Osteocyte (in vitro differentiated cells): ENCODE results near the gene CASP7. TPM values are rescaled to one million over a fixed set of nuclear protein-coding genes. Genes with fewer than 3 reads are reported as not detected.

Experiments
- DNase-seq: peaks from one replicate; pipeline ENCODE4 v3.0.0; 2021; ENCODE audit warnings: mixed read lengths; ENCODE audit not compliant: unreplicated experiment; ENCODE audit errors: extremely low spot score
- H3K27ac Mint-ChIP-seq: one replicate; pipeline ENCODE4 v1.8.0; 2021; ENCODE audit warnings: mild to moderate bottlenecking, mixed read lengths; ENCODE audit not compliant: unreplicated experiment
- H3K27me3 Mint-ChIP-seq: one replicate; pipeline ENCODE4 v1.8.0; 2021; ENCODE audit warnings: mixed read lengths; ENCODE audit not compliant: unreplicated experiment
- H3K36me3 Mint-ChIP-seq: one replicate; pipeline ENCODE4 v1.8.0; 2021; ENCODE audit warnings: mixed read lengths; ENCODE audit not compliant: unreplicated experiment
- H3K4me1 Mint-ChIP-seq: one replicate; pipeline ENCODE4 v1.8.0; 2021; ENCODE audit warnings: mixed read lengths; ENCODE audit not compliant: unreplicated experiment
- H3K4me3 Mint-ChIP-seq: one replicate; pipeline ENCODE4 v1.8.0; 2021; ENCODE audit warnings: mild to moderate bottlenecking, moderate library complexity, mixed read lengths; ENCODE audit not compliant: unreplicated experiment
- H3K9me3 Mint-ChIP-seq: one replicate; pipeline ENCODE4 v1.8.0; 2021; ENCODE audit warnings: mixed read lengths; ENCODE audit not compliant: unreplicated experiment
- total RNA-seq: library from RNA; stranded (reverse); gene quantifications from 2 replicates; pipeline ENCODE4 v1.2.1, GENCODE V29; 2021
- TF ChIP-seq, protein P1 (sequence below): fragments of 200-600 bp; sonication (generic); IDR thresholded peaks from 2 replicates; pipeline ENCODE4 v1.5.0; 2021; ENCODE audit warnings: antibody characterized with exemption, mild to moderate bottlenecking, moderate library complexity

CASP7 gene
- total RNA-seq, 1 donor from 2014 or later: 30.1 TPM

DNA sequence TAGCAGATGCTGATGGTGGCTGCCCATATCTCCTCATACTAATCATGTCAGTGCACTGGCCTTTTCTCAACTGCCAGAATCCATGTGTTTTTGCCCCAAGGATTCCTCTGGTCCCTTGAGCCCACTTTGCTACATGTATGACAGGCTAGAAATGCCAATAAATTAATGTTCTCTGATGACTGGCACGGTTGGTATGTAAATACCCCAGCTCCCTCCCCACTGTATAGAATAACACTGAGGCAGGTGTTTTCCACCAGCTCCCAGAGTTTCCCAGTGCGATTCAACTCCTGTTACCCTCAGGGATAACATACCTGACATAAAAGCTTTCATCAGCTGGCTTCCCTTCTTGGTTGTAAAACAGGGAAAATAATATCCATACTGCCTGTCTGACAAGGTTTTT lies 62.8 kb downstream of the CASP7 start:
- Mint-ChIP-seq H3K27me3 (peaks cover 25% of the 10 kb centered on the region), H3K4me1 (peaks cover 6% of the 10 kb centered on the region), H3K9me3 (no peaks in the 10 kb centered on the region), H3K4me3 (no peak overlapping the region), H3K27ac (no peak overlapping the region), H3K36me3 (no peaks in the 10 kb centered on the region)
- no peak for DNase-seq
- TF ChIP-seq, protein P1, sequence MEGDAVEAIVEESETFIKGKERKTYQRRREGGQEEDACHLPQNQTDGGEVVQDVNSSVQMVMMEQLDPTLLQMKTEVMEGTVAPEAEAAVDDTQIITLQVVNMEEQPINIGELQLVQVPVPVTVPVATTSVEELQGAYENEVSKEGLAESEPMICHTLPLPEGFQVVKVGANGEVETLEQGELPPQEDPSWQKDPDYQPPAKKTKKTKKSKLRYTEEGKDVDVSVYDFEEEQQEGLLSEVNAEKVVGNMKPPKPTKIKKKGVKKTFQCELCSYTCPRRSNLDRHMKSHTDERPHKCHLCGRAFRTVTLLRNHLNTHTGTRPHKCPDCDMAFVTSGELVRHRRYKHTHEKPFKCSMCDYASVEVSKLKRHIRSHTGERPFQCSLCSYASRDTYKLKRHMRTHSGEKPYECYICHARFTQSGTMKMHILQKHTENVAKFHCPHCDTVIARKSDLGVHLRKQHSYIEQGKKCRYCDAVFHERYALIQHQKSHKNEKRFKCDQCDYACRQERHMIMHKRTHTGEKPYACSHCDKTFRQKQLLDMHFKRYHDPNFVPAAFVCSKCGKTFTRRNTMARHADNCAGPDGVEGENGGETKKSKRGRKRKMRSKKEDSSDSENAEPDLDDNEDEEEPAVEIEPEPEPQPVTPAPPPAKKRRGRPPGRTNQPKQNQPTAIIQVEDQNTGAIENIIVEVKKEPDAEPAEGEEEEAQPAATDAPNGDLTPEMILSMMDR: no peak

DNA sequence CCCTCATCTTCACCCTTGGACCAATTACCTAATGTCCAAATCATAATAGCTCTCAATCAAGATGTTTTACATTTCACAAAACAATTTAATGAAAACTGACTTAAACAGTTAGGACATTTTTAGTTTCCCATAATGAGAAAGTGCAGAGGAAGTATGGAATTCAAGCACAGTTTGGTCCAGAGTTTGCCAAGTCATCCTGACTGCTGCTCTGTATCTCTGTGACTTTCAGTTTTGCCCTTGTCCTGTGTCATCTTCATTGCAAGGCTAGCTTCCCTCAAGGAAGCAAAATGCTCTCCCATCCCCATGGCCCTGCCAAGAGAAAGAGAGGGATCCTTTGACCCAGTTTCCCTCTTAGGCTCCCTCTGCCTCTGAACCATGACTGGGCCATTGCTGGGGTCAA lies 63.9 kb downstream of the CASP7 start:
- Mint-ChIP-seq H3K27me3 (peaks cover 24% of the 10 kb centered on the region), H3K9me3 (no peaks in the 10 kb centered on the region), H3K4me1 (peaks cover 6% of the 10 kb centered on the region), H3K4me3 (no peak overlapping the region), H3K27ac (no peak overlapping the region), H3K36me3 (no peaks in the 10 kb centered on the region)
- DNase-seq: no peak
- TF ChIP-seq, protein P1: no peak

DNA sequence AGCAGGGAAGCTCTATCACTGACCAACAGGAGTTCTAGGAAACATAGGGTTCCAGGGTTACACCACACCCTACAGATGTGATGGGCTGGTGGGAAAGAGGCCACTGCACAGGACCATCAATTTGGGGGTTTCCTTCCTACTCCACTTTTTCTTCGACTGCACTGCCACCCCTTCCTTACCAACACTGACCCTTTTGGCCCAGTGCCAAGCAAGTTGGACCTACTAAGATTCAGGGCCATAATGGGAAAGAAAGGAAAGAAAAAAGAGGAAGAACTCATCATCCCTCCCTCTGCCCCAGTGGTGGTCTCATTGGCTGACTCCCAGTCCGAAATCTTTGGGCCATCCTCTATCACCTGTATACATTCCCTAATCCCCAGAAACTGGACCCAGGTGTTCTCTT lies 65.7 kb downstream of the CASP7 start:
- Mint-ChIP-seq H3K4me1 (peaks cover 6% of the 10 kb centered on the region), H3K9me3 (no peaks in the 10 kb centered on the region), H3K27me3 (peaks cover 13% of the 10 kb centered on the region), H3K36me3 (no peaks in the 10 kb centered on the region), H3K27ac (no peak overlapping the region), H3K4me3 (no peak overlapping the region)
- DNase-seq: no peak
- TF ChIP-seq, protein P1: no peak

DNA sequence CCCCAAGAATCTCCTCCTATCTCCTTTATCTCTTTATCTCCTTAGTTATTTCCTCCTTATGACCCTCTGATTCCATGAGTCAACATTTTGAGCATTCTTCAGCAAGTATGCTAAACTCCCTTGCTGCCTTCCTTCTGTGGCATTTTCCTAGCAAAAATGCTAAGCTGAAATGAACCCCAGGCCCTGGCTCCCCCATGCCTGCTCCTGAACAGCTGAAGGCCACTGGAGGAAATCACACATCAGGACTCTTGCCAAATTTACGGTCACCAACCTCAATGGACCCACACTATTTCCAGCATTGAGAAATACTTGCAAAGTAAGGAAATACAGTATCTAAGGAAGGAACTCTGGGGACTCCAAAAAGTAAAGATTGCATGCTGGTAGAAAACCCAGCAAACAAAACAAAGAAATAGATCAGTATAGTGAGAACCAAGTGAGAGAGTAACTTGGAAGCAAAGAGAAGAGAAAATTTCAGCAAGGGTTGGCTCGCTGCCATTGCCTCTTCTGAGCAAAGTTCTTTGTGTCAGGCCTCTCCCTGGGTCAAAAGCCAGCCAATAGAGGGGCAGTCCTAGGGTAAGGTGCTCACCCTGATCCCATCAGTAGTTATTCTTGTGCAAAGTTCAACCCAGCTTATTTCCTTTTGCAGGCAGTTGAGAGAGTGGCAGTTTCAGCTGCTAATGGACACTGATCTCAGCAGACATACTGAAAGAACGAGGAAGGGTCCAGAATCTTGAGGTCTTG lies 66.7 kb downstream of the CASP7 start:
- no peak overlapping the region for H3K27ac Mint-ChIP-seq
- peaks cover 10% of the 10 kb centered on the region for H3K4me1 Mint-ChIP-seq
- no peak for DNase-seq
- TF ChIP-seq, protein P1: no peak
- peaks cover 13% of the 10 kb centered on the region for H3K27me3 Mint-ChIP-seq
- no peaks in the 10 kb centered on the region for H3K36me3 Mint-ChIP-seq
- no peak overlapping the region for H3K4me3 Mint-ChIP-seq
- no peaks in the 10 kb centered on the region for H3K9me3 Mint-ChIP-seq

DNA sequence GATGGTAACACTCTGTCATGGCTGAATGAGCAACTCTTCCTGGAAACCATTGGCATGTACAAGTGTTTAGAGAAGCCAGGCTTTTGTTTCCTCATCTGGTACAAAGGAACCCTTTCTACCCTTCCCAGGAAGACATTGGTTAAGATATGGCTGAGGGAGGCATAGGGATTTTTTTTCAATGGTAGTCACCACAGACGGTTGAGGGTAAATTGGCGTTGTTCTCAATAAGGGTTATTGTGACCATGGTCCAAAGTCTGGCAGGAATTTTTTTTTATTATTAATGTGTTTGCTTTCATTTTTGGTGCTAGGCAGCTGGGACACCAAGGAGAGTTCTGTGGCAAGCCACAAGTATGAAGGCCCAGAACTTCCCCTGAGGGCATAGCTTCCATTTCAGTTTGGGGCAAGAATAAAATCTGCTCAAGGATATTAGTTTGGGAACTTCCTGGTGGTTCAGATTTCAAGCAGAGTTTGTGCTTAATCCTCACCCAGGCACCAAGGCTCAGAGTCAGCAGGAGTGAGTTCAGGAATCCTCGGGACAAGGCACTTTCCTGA lies 71.5 kb downstream of the CASP7 start, which contains the start of gene PLEKHS1:
Gene PLEKHS1, plus strand, starts transcription at position 502 of the 552 bp plus-strand sequence. CDS start 3,596 bp downstream, outside the sequence.
- Mint-ChIP-seq H3K27ac (peak within 1 kb of the TSS; percentile 21), H3K9me3 (no peaks in the 10 kb centered on the region), H3K4me1 (peaks cover 17% of the 10 kb centered on the region), H3K36me3 (no peaks in the 10 kb centered on the region), H3K27me3 (peaks cover 5% of the 10 kb centered on the region), H3K4me3 (no peak within 1 kb of the TSS)
- no peak for DNase-seq
- TF ChIP-seq, protein P1: no peak
